Endodermal cell (in vitro differentiated cells): Measurements from ENCODE around the gene CGGBP1. TPM values are rescaled to one million over a fixed set of nuclear protein-coding genes. Genes with fewer than 3 reads are reported as not detected.

Experiments used
- DNase-seq: peaks from one replicate; pipeline ENCODE4 v3.0.0-alpha.2; 2017
- H3K27ac ChIP-seq: 2 replicates; pipeline ENCODE4 v1.5.1; 2013; ENCODE audit warnings: mild to moderate bottlenecking, low read depth, low read length, moderate library complexity
- H3K27me3 ChIP-seq: 2 replicates; pipeline ENCODE4 v1.6.1; 2013; ENCODE audit warnings: mild to moderate bottlenecking, low read length, moderate library complexity; ENCODE audit not compliant: insufficient read depth, control insufficient read depth, poor library complexity, severe bottlenecking
- H3K36me3 ChIP-seq: 2 replicates; pipeline ENCODE4 v1.7.0; 2013; ENCODE audit warnings: mild to moderate bottlenecking, low read length, moderate library complexity; ENCODE audit not compliant: control insufficient read depth, insufficient read depth
- H3K4me1 ChIP-seq: one replicate; pipeline ENCODE4 v1.7.0; 2013; ENCODE audit warnings: low read length; ENCODE audit not compliant: control insufficient read depth, insufficient read depth
- H3K4me3 ChIP-seq: 2 replicates; pipeline ENCODE4 v1.5.1; 2013; ENCODE audit warnings: mild to moderate bottlenecking, low read length, moderate library complexity
- H3K9ac ChIP-seq: 2 replicates; pipeline ENCODE4 v1.6.1; 2013; ENCODE audit warnings: mild to moderate bottlenecking, low read length, moderate library complexity; ENCODE audit not compliant: poor library complexity, severe bottlenecking; ENCODE audit errors: extremely low read depth
- H3K9me3 ChIP-seq: 2 replicates; pipeline ENCODE4 v1.6.1; 2013; ENCODE audit warnings: mild to moderate bottlenecking, low read length, moderate library complexity; ENCODE audit not compliant: control insufficient read depth
- H3K27ac Mint-ChIP-seq: 2 replicates; pipeline ENCODE4 v1.8.0; 2020; ENCODE audit warnings: mixed read lengths
- H3K27me3 Mint-ChIP-seq: 2 replicates; pipeline ENCODE4 v1.8.0; 2021; ENCODE audit warnings: mild to moderate bottlenecking, mixed read lengths; ENCODE audit not compliant: insufficient read depth
- H3K36me3 Mint-ChIP-seq: 2 replicates; pipeline ENCODE4 v1.8.0; 2020; ENCODE audit warnings: low read depth, mixed read lengths
- H3K4me1 Mint-ChIP-seq: 2 replicates; pipeline ENCODE4 v1.8.0; 2020; ENCODE audit warnings: mixed read lengths
- H3K4me3 Mint-ChIP-seq: 2 replicates; pipeline ENCODE4 v1.8.0; 2020; ENCODE audit warnings: mild to moderate bottlenecking, moderate library complexity, mixed read lengths
- H3K9me3 Mint-ChIP-seq: 2 replicates; pipeline ENCODE4 v1.8.0; 2020; ENCODE audit warnings: mild to moderate bottlenecking, mixed read lengths
- CTCF ChIP-seq: fragments of 200-600 bp; sonication (generic); conservative IDR thresholded peaks from 2 replicates; pipeline ENCODE4 v1.5.0; 2021; ENCODE audit warnings: antibody characterized with exemption, mild to moderate bottlenecking
- WGBS, 2 experiments: methylation state at CpG; one replicate each; pipeline versions ENCODE4 v1.1.5 to v1.1.7; 2013; ENCODE audit warnings: missing lambda C conversion rate in 2 of 2, mixed read lengths in 1 of 2; ENCODE audit not compliant: insufficient coverage in 1 of 2, insufficient read length in 1 of 2; 5-methylcytosine and 5-hydroxymethylcytosine counted together
- total RNA-seq, 2 donors: library from RNA; stranded (reverse); fragmentation: NEBNext Ultra II Directional in 1 of 2; extraction: Animal tissue kit (Norgen Biotek cat#: 25700) in 1 of 2; gene quantifications; 2 replicates in 1 of 2; 3 replicates in 1 of 2; pipeline ENCODE4 v1.2.1, GENCODE V29; 2021

Gene CGGBP1
- total RNA-seq, 2 donors from 2014 or later, result 81.5 to 96.3 TPM

- Histone ChIP-seq H3K36me3 (no peaks in the 10 kb centered on the region), H3K9ac (no peak overlapping the region), H3K27me3 (no peaks in the 10 kb centered on the region), H3K4me1 (no peaks in the 10 kb centered on the region), H3K4me3 (no peak overlapping the region), H3K9me3 (peaks cover 7% of the 10 kb centered on the region), H3K27ac (no peak overlapping the region)
- peaks cover 8% of the 10 kb centered on the region for H3K9me3 Mint-ChIP-seq
- 86% methylated on average over 1 of the region's 2 CpGs; no CpG with 5 or more reads in 1 of the 2 experiments for WGBS, 2 experiments
- H3K27ac Mint-ChIP-seq, result no peak overlapping the region
- DNase-seq, result no peak
- no peaks in the 10 kb centered on the region for H3K27me3 Mint-ChIP-seq
- H3K4me1 Mint-ChIP-seq, result peaks cover 5% of the 10 kb centered on the region
- H3K36me3 Mint-ChIP-seq, result no peaks in the 10 kb centered on the region
- no peak overlapping the region for H3K4me3 Mint-ChIP-seq
- TF ChIP-seq CTCF, result no peak
Observed at GRCh38 chr3:88033079-88033478, 25.7 kb downstream of the CGGBP1 start.

GRCh38 chr3:88032245-88032644, 26.6 kb downstream of the CGGBP1 start:
- Histone ChIP-seq H3K9ac (no peak overlapping the region), H3K4me3 (no peak overlapping the region), H3K4me1 (no peaks in the 10 kb centered on the region), H3K9me3 (peaks cover 15% of the 10 kb centered on the region), H3K27me3 (no peaks in the 10 kb centered on the region), H3K36me3 (no peaks in the 10 kb centered on the region), H3K27ac (no peak overlapping the region)
- no peaks in the 10 kb centered on the region for H3K27me3 Mint-ChIP-seq
- H3K36me3 Mint-ChIP-seq, result no peaks in the 10 kb centered on the region
- WGBS, 2 experiments, result 79 to 100% methylated on average over 2 of the region's 2 CpGs
- no peak for DNase-seq
- no peak for TF ChIP-seq CTCF
- peaks cover 16% of the 10 kb centered on the region for H3K9me3 Mint-ChIP-seq
- H3K4me1 Mint-ChIP-seq, result no peaks in the 10 kb centered on the region
- no peak overlapping the region for H3K4me3 Mint-ChIP-seq
- no peak overlapping the region for H3K27ac Mint-ChIP-seq

GRCh38 chr3:88031642-88032077, 27.1 kb downstream of the CGGBP1 start:
- no peak overlapping the region for H3K4me3 Mint-ChIP-seq
- no peaks in the 10 kb centered on the region for H3K4me1 Mint-ChIP-seq
- Histone ChIP-seq H3K27ac (no peak overlapping the region), H3K4me3 (no peak overlapping the region), H3K4me1 (no peaks in the 10 kb centered on the region), H3K36me3 (no peaks in the 10 kb centered on the region), H3K9me3 (peaks cover 21% of the 10 kb centered on the region), H3K27me3 (no peaks in the 10 kb centered on the region), H3K9ac (no peak overlapping the region)
- no peaks in the 10 kb centered on the region for H3K27me3 Mint-ChIP-seq
- WGBS, 2 experiments, result 80% methylated on average over 1 of the region's 1 CpG
- no peaks in the 10 kb centered on the region for H3K36me3 Mint-ChIP-seq
- no peak overlapping the region for H3K27ac Mint-ChIP-seq
- DNase-seq, result no peak
- no peak for TF ChIP-seq CTCF
- peaks cover 21% of the 10 kb centered on the region for H3K9me3 Mint-ChIP-seq
